Measurements from ENCODE around the gene DDX5.

DNA sequence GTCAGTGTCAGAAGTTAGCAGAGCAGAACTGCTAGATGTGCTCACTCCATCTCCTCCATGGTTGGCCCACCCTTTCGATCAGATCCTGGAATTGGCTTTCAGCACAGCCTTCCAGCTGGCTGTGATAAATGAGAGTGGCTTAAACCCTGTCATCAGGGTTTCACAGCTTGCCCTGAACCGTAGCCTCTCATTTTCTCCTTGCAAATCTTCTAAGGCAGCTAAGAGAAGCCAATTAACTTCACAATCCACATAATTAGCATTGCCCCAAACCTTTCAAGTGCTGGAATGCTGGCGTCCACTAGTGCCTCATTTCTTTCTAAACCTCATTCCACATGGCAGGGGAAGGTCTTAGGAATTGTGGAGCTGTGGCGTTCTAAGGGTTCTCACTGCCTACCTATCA lies 35.5 kb downstream of the DDX5 start:
- no peak for TF ChIP-seq POLR2A (IDR thresholded peaks at IDR 0.05)
- TF ChIP-seq, protein P1, sequence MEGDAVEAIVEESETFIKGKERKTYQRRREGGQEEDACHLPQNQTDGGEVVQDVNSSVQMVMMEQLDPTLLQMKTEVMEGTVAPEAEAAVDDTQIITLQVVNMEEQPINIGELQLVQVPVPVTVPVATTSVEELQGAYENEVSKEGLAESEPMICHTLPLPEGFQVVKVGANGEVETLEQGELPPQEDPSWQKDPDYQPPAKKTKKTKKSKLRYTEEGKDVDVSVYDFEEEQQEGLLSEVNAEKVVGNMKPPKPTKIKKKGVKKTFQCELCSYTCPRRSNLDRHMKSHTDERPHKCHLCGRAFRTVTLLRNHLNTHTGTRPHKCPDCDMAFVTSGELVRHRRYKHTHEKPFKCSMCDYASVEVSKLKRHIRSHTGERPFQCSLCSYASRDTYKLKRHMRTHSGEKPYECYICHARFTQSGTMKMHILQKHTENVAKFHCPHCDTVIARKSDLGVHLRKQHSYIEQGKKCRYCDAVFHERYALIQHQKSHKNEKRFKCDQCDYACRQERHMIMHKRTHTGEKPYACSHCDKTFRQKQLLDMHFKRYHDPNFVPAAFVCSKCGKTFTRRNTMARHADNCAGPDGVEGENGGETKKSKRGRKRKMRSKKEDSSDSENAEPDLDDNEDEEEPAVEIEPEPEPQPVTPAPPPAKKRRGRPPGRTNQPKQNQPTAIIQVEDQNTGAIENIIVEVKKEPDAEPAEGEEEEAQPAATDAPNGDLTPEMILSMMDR (IDR thresholded peaks at IDR 0.05): no peak
